ENCODE results near the gene RTP2.

The RTP2 gene

GRCh38 chr3:187741403-187742350, 39.3 kb upstream of the RTP2 start:
- in situ Hi-C loops (cut with MboI; ENCODE audit: low sequenced_read_pairs, unreplicated experiment), result loop anchor here (5.0 to 25.0 kb wide), 2 partner anchors 1211 to 1396 kb away; no protein-coding TSS in a partner anchor
- DNase-seq (ENCODE audit: low spot score), result peak; percentile 55
- TF ChIP-seq CTCF (IDR thresholded peaks at IDR 0.05; ENCODE audit: borderline replicate concordance, control extremely low read depth, extremely low read depth, insufficient read depth, missing control alignments), result peak; percentile 66

- TF ChIP-seq CTCF (IDR thresholded peaks at IDR 0.05; ENCODE audit: borderline replicate concordance, control extremely low read depth, extremely low read depth, insufficient read depth, missing control alignments), result peak; percentile 85
- DNase-seq (ENCODE audit: low spot score), result peak; percentile 72
- in situ Hi-C loops (cut with MboI; ENCODE audit: low sequenced_read_pairs, unreplicated experiment), result loop anchor here (5.0 to 25.0 kb wide), 2 partner anchors 1212 to 1397 kb away; no protein-coding TSS in a partner anchor
These were observed 38.4 kb upstream of the RTP2 start for GRCh38 chr3:187740421-187741399.

- in situ Hi-C loops (cut with MboI; ENCODE audit: low sequenced_read_pairs, unreplicated experiment), result loop anchor here (5.0 to 25.0 kb wide), 2 partner anchors 1213 to 1398 kb away; no protein-coding TSS in a partner anchor
These were observed 37.4 kb upstream of the RTP2 start for GRCh38 chr3:187739561-187740332.

GRCh38 chr3:187739094-187739560, 36.8 kb upstream of the RTP2 start:
- DNase-seq (ENCODE audit: low spot score), result peak; percentile 38
- in situ Hi-C loops (cut with MboI; ENCODE audit: low sequenced_read_pairs, unreplicated experiment), result loop anchor here (25.0 kb wide), 1 partner anchor 1398 kb away; no protein-coding TSS in a partner anchor
- TF ChIP-seq CTCF (IDR thresholded peaks at IDR 0.05; ENCODE audit: borderline replicate concordance, control extremely low read depth, extremely low read depth, insufficient read depth, missing control alignments), result no peak

More at GRCh38 chr3:187739561-187740332, 37.4 kb upstream of the RTP2 start:
- peak; percentile 96 for TF ChIP-seq CTCF (IDR thresholded peaks at IDR 0.05; ENCODE audit: borderline replicate concordance, control extremely low read depth, extremely low read depth, insufficient read depth, missing control alignments)
- DNase-seq (ENCODE audit: low spot score), result peak; percentile 81

- TF ChIP-seq CTCF (IDR thresholded peaks at IDR 0.05; ENCODE audit: borderline replicate concordance, control extremely low read depth, extremely low read depth, insufficient read depth, missing control alignments), result peak; percentile 75
- peak; percentile 84 for DNase-seq (ENCODE audit: low spot score)
- in situ Hi-C loops (cut with MboI; ENCODE audit: low sequenced_read_pairs, unreplicated experiment), result loop anchor here (25.0 kb wide), 1 partner anchor 1399 kb away; no protein-coding TSS in a partner anchor
These were observed 36.2 kb upstream of the RTP2 start for GRCh38 chr3:187738331-187739093.

Data from GM13976 (cell line).